ENCODE results near the gene CKAP2L. TPM values are rescaled to one million over a fixed set of nuclear protein-coding genes. Genes with fewer than 3 reads are reported as not detected.
"Not testable (repeated sequence)": the region's sequence is repeated elsewhere in the genome, so short reads cannot be mapped to it uniquely, and the experiment has no call there.

The CKAP2L gene
- polyA plus RNA-seq, 3 donors from 2014 or later: 0.08 to 0.91 TPM; not detected in 1

- DNase-seq: no peak
- H3K27ac Mint-ChIP-seq: peak overlapping the region in 2 of 6 donors; percentile 15 to 54
- peaks cover 25 to 34% of the 10 kb centered on the region in 2 donors for H3K4me1 Mint-ChIP-seq
- no peak overlapping the region for H3K4me3 Mint-ChIP-seq
- H3K9me3 Mint-ChIP-seq: peaks cover 0 to 2% (median 0%) of the 10 kb centered on the region in 6 donors
- peaks cover 0 to 6% (median 4%) of the 10 kb centered on the region in 3 donors for H3K27me3 Mint-ChIP-seq (ENCODE audit: low read depth in 3 of 3)
- no peaks in the 10 kb centered on the region for H3K36me3 Mint-ChIP-seq
These were observed 51.9 kb downstream of the CKAP2L start for GRCh38 chr2:112712465-112712864.

GRCh38 chr2:112710956-112711750, 53.3 kb downstream of the CKAP2L start:
- Mint-ChIP-seq H3K27me3 (ENCODE audit: low read depth in 3 of 3) (peaks cover 0 to 6% (median 4%) of the 10 kb centered on the region in 3 donors), H3K27ac (peak overlapping the region in 2 of 6 donors; percentile 55 to 56), H3K36me3 (no peaks in the 10 kb centered on the region), H3K4me1 (peaks cover 35 to 47% of the 10 kb centered on the region in 2 donors), H3K9me3 (peaks cover 0 to 2% (median 0%) of the 10 kb centered on the region in 6 donors), H3K4me3 (peak overlapping the region in 2 of 5 donors; percentile 36 to 57)
- DNase-seq: no peak

GRCh38 chr2:112709703-112710102, 54.7 kb downstream of the CKAP2L start:
- H3K9me3 Mint-ChIP-seq: peaks cover 0 to 2% (median 0%) of the 10 kb centered on the region in 6 donors
- H3K36me3 Mint-ChIP-seq: peaks cover 0 to 1% (median 0%) of the 10 kb centered on the region in 3 donors
- H3K27me3 Mint-ChIP-seq (ENCODE audit: low read depth in 3 of 3): peaks cover 0 to 6% (median 4%) of the 10 kb centered on the region in 3 donors
- DNase-seq: no peak
- H3K27ac Mint-ChIP-seq: peak overlapping the region in 4 of 6 donors; percentile 11 to 60 (median 35)
- H3K4me1 Mint-ChIP-seq: peaks cover 45 to 57% of the 10 kb centered on the region in 2 donors
- H3K4me3 Mint-ChIP-seq: peak overlapping the region in 2 of 5 donors; percentile 46 to 48

GRCh38 chr2:112708968-112709367, 55.4 kb downstream of the CKAP2L start:
- H3K27ac Mint-ChIP-seq: peak overlapping the region; percentile 60 to 85 (median 76)
- peaks cover 45 to 57% of the 10 kb centered on the region in 2 donors for H3K4me1 Mint-ChIP-seq
- H3K27me3 Mint-ChIP-seq (ENCODE audit: low read depth in 3 of 3): peaks cover 0 to 4% (median 4%) of the 10 kb centered on the region in 3 donors
- no peak for DNase-seq
- peaks cover 0 to 2% (median 0%) of the 10 kb centered on the region in 6 donors for H3K9me3 Mint-ChIP-seq
- peak overlapping the region; percentile 6 to 64 (median 46) for H3K4me3 Mint-ChIP-seq
- H3K36me3 Mint-ChIP-seq: peaks cover 0 to 4% (median 0%) of the 10 kb centered on the region in 3 donors

GRCh38 chr2:112706947-112707346, 57.5 kb downstream of the CKAP2L start:
- not testable (repeated sequence) for H3K27me3 Mint-ChIP-seq (ENCODE audit: low read depth in 3 of 3); H3K36me3 Mint-ChIP-seq; H3K9me3 Mint-ChIP-seq; DNase-seq; H3K27ac Mint-ChIP-seq
- Mint-ChIP-seq H3K4me3 (peak overlapping the region in 1 of 5 donors; percentile 11), H3K4me1 (peaks cover 45 to 57% of the 10 kb centered on the region in 2 donors)

- peak overlapping the region in 2 of 6 donors; percentile 16 to 51 for H3K27ac Mint-ChIP-seq
- H3K27me3 Mint-ChIP-seq (ENCODE audit: low read depth in 3 of 3): peaks cover 0 to 4% (median 2%) of the 10 kb centered on the region in 3 donors
- peaks cover 45 to 55% of the 10 kb centered on the region in 2 donors for H3K4me1 Mint-ChIP-seq
- H3K36me3 Mint-ChIP-seq: peaks cover 0 to 4% (median 0%) of the 10 kb centered on the region in 3 donors
- peak; percentile 58 to 68 (median 67) for DNase-seq
- H3K9me3 Mint-ChIP-seq: no peaks in the 10 kb centered on the region
- peak overlapping the region; percentile 24 to 79 (median 70) for H3K4me3 Mint-ChIP-seq
These were observed 58.2 kb downstream of the CKAP2L start for GRCh38 chr2:112706170-112706664.

- Mint-ChIP-seq H3K4me3 (peak overlapping the region in 1 of 5 donors; percentile 79), H3K27ac (no peak overlapping the region), H3K4me1 (peaks cover 41 to 51% of the 10 kb centered on the region in 2 donors), H3K27me3 (ENCODE audit: low read depth in 3 of 3) (peaks cover 0 to 4% (median 0%) of the 10 kb centered on the region in 3 donors), H3K36me3 (peaks cover 0 to 4% (median 0%) of the 10 kb centered on the region in 3 donors), H3K9me3 (no peaks in the 10 kb centered on the region)
- DNase-seq: no peak
These were observed 58.8 kb downstream of the CKAP2L start for GRCh38 chr2:112705575-112705974.

GRCh38 chr2:112703684-112704083, 60.7 kb downstream of the CKAP2L start:
- peaks cover 0 to 4% (median 0%) of the 10 kb centered on the region in 3 donors for H3K36me3 Mint-ChIP-seq
- no peak overlapping the region for H3K27ac Mint-ChIP-seq
- no peak overlapping the region for H3K4me3 Mint-ChIP-seq
- H3K9me3 Mint-ChIP-seq: no peaks in the 10 kb centered on the region
- H3K4me1 Mint-ChIP-seq: peaks cover 32 to 39% of the 10 kb centered on the region in 2 donors
- H3K27me3 Mint-ChIP-seq (ENCODE audit: low read depth in 3 of 3): peaks cover 2 to 3% (median 3%) of the 10 kb centered on the region in 3 donors
- no peak for DNase-seq

GRCh38 chr2:112701052-112701451, 63.4 kb downstream of the CKAP2L start:
- Mint-ChIP-seq H3K27ac (peak overlapping the region in 1 of 6 donors; percentile 34), H3K27me3 (ENCODE audit: low read depth in 3 of 3) (peaks cover 2 to 4% (median 3%) of the 10 kb centered on the region in 3 donors), H3K4me1 (peaks cover 12 to 15% of the 10 kb centered on the region in 2 donors), H3K9me3 (no peaks in the 10 kb centered on the region), H3K36me3 (peaks cover 0 to 4% (median 0%) of the 10 kb centered on the region in 3 donors), H3K4me3 (no peak overlapping the region)
- DNase-seq: no peak

- Mint-ChIP-seq H3K9me3 (no peaks in the 10 kb centered on the region), H3K27ac (peak overlapping the region in 2 of 6 donors; percentile 34 to 38), H3K27me3 (ENCODE audit: low read depth in 3 of 3) (peaks cover 2 to 4% (median 3%) of the 10 kb centered on the region in 3 donors), H3K4me3 (peak overlapping the region in 1 of 5 donors; percentile 27), H3K36me3 (peaks cover 0 to 4% (median 0%) of the 10 kb centered on the region in 3 donors), H3K4me1 (peaks cover 3 to 7% of the 10 kb centered on the region in 2 donors)
- no peak for DNase-seq
These were observed 64.3 kb downstream of the CKAP2L start for GRCh38 chr2:112699984-112700667.

- peaks cover 2 to 4% (median 3%) of the 10 kb centered on the region in 3 donors for H3K27me3 Mint-ChIP-seq (ENCODE audit: low read depth in 3 of 3)
- no peak overlapping the region for H3K4me3 Mint-ChIP-seq
- no peaks in the 10 kb centered on the region for H3K36me3 Mint-ChIP-seq
- H3K4me1 Mint-ChIP-seq: peaks cover 3 to 7% of the 10 kb centered on the region in 2 donors
- DNase-seq: no peak
- H3K9me3 Mint-ChIP-seq: no peaks in the 10 kb centered on the region
- H3K27ac Mint-ChIP-seq: no peak overlapping the region
These were observed 65.4 kb downstream of the CKAP2L start for GRCh38 chr2:112698834-112699515.

GRCh38 chr2:112694182-112694581, 70.2 kb downstream of the CKAP2L start:
- DNase-seq: no peak
- Mint-ChIP-seq H3K36me3 (no peaks in the 10 kb centered on the region), H3K27ac (no peak overlapping the region), H3K9me3 (no peaks in the 10 kb centered on the region), H3K27me3 (ENCODE audit: low read depth in 3 of 3) (peaks cover under 1 to 4% (median 2%) of the 10 kb centered on the region in 3 donors), H3K4me3 (no peak overlapping the region), H3K4me1 (peaks cover 30 to 39% of the 10 kb centered on the region in 2 donors)

- Mint-ChIP-seq H3K4me3 (no peak overlapping the region), H3K9me3 (no peaks in the 10 kb centered on the region), H3K27me3 (ENCODE audit: low read depth in 3 of 3) (peaks cover 0 to 2% (median 1%) of the 10 kb centered on the region in 3 donors), H3K4me1 (peaks cover 34 to 45% of the 10 kb centered on the region in 2 donors), H3K36me3 (no peaks in the 10 kb centered on the region), H3K27ac (peak overlapping the region in 2 of 6 donors; percentile 17 to 68)
- DNase-seq: no peak
These were observed 70.8 kb downstream of the CKAP2L start for GRCh38 chr2:112693596-112693995.
